NCI-H2029 treated with DMSO at 0.1 percent for 48 hours (cell line): ENCODE measurements around the gene ADGRD2.

Experiments
- DNase-seq: peaks from one replicate; lab custom pipeline; 2025; lab: John Stamatoyannopoulos, UW

ADGRD2 gene

GRCh38 chr9:124480621-124480981 lies 30.4 kb downstream of the ADGRD2 start:
- DNase-seq, result peak; percentile 10

GRCh38 chr9:124481115-124481514 lies 30.9 kb downstream of the ADGRD2 start:
- no peak for DNase-seq

DNA sequence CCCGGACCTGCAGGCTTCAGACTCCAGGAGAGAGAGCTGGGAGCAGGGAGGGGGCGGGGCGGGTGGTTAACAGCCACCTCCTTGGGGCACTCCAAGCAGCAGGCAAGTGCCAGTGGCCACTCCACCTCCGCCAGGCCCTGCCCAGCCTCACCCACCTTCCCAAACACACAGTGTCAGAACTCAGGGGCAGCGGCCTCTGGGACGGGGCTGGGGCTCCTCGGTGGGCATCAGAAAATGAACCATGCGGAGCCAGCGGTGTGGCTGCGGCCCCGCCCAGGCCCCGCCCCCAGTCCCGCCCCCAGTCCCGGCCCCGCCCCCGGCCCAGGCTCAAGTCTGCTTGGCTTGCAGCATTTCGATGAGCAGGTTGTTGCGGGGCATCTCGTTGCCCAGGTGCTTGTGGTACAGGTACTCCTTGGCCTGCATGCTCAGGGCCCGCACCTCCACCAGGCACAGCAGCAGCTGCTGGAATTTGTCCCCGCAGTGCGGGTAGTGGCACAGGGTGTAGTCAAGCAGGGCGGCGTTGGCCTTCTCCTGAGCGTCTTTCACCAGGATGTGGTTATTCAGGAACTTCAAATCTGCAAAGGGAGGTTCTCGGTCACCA lies 32.3 kb downstream of the ADGRD2 start:
- DNase-seq, result no peak

DNA sequence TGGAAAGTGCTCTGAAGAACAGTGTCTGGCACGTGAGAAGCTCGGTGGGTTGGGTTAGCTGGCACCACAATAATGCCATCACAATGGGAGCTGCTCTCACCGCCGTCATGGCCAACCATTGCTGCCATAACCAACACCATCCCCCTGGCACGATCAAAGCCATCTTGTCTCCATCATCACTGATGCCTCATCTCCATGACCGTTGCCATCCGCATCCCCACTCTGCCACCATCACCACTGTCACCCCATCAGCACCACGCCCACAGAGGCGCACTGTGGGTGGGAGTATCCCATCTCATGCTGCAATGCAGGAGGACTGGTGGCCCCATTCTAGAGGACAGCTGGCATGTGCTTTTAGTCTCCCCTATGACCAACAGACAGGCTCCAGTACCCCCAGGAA lies 33.2 kb downstream of the ADGRD2 start:
- DNase-seq, result no peak

GRCh38 chr9:124485201-124485600 lies 35.0 kb downstream of the ADGRD2 start:
- DNase-seq, result no peak

- no peak for DNase-seq
These were observed 35.7 kb downstream of the ADGRD2 start for GRCh38 chr9:124485936-124486335.

- no peak for DNase-seq
These were observed 36.6 kb downstream of the ADGRD2 start for GRCh38 chr9:124486778-124487259.

DNA sequence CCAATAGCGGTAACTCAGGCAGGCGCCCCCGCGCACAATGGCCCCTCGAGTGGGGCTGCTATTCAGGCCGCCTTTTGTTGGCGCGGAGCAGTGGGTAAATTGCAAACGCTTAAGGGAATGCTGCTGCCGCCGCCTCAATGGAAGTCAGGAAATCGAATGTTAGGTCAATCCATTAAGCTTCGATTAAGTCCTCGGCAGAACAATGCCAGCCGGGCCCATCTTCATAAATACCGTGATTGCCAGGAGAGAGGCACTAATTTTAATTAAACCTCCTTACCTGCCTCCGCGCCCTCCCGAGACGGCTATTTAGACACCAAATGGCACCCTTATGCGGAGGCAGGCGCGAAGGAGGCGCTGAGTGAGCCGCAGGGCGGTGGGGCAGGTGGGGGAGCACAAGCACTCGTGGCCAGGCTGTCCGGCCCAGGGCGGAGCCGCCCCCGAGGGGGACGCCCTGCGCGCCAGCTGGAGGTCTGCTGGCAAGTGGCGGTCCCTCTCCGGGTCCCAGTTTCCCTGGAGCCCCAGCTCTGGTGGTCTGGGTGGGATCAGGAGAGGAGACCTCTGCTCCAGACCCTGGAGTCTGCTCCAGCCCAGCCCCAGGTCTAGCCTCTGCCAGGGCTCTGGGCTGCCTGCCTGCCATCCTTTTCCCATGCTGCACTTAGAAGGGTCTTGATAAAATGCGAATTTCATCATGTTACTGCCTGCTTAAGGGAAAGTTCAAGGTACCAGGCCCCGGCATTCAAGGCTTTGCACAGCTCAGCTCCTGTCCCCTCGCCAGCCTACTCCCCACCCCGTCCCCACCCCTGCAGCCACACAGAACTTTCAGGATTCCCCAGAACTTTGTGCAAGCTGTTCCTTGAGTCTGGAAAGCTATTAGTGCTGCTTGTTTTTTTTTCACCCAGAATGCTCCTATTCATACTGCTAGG lies 37.3 kb downstream of the ADGRD2 start:
- no peak for DNase-seq

GRCh38 chr9:124488641-124489210 lies 38.5 kb downstream of the ADGRD2 start:
- no peak for DNase-seq

- DNase-seq, result no peak
These were observed 39.0 kb downstream of the ADGRD2 start for GRCh38 chr9:124489222-124489621.

- DNase-seq, result no peak
These were observed 39.8 kb downstream of the ADGRD2 start for GRCh38 chr9:124490004-124490403.

DNA sequence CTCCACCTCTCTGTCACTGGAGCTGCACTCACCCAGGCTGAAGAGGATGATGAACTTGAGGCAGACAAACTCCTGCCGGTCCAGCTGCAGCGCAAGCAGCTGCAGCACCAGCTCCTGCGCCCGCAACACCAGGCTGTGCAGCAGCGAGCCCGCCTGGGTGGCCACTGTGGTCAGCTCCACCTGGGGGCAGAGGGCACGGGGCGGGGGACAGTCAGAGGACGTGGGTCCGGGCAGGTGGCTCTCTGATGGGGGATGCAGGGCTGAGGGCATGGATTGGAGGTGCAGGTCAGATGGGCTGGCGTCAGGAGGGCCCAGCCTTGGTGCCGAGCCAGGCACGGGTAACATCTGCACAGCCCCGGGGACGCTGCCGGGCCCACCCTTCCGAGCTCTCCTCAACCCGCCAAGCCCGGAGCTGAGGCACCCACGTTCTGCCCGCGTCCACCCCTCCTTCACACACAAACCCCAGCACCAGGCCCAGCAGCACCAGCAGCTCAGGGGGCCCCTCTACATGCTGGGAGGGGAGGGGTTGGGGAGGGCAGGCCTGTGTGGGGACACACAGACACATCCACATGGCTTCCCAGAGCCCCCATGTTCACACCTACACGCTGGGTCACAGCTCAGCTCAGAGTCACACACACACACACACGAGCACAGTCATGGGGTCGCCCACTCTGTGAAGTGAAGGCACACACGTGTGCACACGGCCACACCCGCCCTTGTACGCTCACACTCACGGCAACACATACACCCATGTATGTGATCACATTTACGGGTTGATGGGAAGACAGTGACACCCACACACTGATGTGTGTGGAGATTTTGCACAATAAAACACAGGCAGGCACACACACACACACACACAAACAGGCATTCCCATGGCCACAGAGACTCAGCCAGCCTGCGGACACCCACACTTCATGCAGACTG lies 41.1 kb downstream of the ADGRD2 start:
- no peak for DNase-seq

DNA sequence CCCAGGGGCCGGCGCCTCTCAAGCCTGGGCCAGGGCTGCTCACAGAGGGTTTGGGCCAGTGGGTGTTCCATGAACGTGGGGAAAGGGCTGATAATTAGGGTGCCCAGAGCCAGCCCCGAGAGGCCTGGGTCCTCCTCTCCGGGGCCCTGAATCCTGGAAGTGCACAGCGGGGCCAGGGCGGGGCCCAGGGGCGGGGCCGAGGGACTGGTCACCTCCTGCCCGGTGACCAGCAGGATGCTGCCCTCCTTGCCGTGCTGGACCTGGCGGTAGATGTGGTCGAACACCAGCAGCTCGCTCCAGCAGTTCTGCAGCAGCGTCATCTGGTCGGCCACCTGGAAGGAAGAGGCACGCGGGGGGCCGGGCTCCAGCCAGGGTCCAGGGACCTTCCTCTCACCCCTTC lies 42.6 kb downstream of the ADGRD2 start:
- DNase-seq, result no peak

GRCh38 chr9:124493218-124493617 lies 43.0 kb downstream of the ADGRD2 start:
- DNase-seq, result no peak

GRCh38 chr9:124493794-124494479 lies 43.7 kb downstream of the ADGRD2 start:
- DNase-seq, result no peak

DNA sequence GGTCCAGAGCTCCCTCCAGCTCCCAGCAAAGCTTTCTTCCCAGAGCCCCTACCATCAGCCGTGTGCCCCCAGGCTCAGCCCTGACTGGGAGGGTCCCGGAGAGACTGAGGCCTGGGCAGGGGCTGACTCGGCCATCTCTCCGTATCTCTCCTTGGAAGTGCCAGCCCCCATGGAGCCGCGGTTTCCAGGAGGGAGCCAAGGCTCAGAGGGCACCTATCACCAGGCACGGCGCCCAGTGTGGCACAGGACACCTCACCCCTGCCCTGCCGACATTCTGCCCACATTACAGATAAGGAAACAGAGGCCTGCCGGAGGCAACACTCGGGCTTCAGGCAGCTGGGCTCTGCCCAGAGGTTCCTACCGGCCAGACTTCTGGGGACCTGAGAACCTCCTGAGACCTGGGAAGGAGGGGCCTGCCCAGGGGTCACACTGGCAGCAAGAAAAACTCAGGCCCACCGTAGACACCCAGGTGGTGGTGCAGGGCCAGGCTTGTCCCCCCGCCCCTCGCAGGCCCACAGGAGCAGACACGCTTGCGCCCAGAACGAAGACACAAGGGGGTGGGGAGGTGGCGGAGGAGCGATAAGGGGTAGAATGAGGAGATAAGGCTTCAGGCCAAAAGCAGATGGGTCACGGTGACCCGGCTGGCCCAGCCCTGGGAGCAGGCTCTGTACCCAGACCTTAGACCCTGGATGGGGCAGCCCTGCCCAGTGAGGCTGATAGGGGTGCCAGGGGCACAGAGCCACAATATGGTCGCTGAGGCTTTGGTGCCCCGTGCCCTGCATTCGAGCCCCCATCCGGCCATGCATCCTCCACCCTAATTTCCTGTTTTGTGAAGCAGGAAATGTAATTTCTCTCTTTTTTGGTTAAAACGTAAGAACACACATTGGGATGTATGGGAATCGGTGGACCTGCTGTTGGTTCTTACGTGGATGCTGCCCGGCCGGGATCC lies 45.1 kb downstream of the ADGRD2 start:
- no peak for DNase-seq

DNA sequence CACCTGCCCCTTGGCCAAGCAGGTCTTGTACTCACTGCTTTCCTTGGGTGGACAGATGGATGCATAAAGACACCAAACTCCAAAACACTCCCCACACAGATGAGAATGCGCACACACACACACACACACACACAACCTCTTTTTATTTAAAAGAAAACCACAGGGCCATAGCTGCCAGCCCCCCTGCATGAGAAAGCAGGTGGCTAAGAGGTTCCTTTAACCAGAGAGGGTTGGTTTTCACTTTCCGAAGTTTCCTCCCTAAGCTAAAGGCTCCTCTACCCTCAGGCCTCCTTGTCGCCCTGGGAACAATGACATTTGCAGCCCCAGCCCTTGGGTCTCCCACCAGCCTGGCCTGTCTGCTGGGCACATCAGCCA lies 45.8 kb downstream of the ADGRD2 start:
- no peak for DNase-seq

DNA sequence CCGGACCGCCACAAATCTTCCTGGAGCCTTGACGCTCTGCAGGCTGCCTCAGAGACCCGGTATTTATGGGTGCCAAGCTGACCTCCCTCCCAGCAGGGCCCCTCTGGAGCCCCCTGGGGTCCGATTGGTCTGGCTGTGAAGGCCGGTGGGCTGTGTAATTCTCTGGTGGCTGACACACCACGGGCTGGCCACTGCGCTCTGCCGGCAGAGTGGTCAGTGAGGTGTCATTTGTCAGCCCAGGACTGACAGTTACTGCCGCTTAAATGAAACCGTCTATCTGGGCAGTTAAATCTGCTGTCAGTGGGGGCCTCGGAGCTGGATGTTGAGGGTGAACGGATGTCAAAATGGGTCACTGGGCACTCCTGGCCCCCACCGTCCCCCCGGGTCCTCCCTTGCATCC lies 46.2 kb downstream of the ADGRD2 start:
- no peak for DNase-seq

DNA sequence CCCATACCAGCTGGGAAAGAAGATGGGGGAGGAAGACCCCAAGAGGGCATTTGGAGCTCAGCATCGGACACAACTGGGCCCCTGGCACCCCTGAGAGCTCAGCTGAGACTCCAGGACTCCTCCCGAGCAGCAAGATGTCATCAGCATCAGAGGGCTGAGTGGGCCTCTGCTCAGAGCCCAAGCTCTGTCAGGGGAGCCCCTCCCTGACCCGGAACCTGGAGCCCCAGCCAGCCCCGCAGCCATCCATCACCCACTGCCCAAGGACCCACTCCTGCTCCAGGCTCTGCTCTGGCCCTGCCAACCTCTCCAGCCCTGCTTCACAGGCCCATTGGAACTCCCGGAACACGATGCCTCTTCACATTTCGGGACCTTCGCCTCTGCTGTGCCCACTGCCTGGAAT lies 47.2 kb downstream of the ADGRD2 start:
- DNase-seq, result no peak

DNA sequence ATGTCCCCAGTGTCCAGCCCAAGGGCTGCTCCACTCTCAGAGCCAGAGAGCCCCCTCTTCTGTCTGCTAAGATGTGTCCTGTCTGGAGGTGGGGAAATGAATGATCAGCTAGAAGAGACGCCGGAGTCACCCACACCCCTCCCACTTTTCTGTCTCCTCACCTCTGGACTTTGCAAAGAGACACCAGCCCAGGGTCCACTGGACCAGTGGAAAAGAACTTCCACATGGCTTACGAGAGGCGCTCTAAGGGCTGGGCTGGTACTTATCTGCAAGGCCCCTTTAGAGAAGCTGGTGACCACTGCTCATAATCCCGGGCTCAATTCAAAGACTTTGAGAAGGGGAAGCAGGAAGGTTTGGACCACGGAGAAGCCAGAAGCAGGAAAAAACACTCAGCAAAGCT lies 47.8 kb downstream of the ADGRD2 start:
- no peak for DNase-seq
